Aortic smooth muscle cell (primary cell): ENCODE data around the gene PEX6. TPM values are rescaled to one million over a fixed set of nuclear protein-coding genes. Genes with fewer than 3 reads are reported as not detected.

Experiments
- total RNA-seq: library from RNA; depleted of rRNA; stranded (reverse); fragments of >200 nt; gene quantifications from 2 replicates; pipeline ENCODE4 v1.2.3, GENCODE V29; 2014

PEX6 gene
- total RNA-seq: 24.0 and 35.3 TPM in 2 replicates

DNA sequence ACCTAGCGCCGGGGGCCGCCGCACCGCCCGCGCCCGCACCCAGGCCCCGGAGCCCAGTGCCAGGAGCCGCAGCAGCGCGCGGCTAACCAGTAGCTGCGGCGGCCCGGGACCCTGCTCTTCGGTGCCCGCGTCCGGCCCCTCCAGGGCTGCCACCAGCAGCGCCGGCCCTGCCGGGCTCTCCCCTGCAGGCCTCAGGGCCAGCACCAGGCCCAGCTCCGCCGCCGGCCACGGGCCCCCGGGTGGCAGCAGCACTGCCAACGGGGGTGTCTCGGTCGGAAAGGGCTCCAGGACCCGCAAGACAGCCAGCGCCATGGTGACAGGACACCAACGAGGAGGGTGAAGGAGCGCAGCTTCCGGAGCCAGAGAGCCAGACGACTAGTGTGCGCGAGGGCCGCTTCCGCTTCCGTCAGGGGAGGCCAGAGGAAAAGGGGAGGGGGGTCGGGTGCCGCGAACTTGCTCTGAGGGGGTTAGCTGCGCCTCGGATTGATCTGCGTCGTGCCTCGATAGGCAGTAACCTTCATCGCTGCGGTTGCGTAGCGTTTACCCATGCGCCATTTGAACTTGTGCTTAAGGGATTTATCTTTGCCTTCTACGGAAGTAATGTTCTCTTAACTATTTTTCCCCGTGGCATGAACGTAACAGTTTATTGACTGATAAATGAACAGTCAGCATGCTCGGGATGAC, at the start of gene PEX6:
Gene PEX6, minus strand, starts transcription at position 343 of the 684 bp plus-strand sequence. Its CDS starts 31 bp downstream, at position 312.

DNA sequence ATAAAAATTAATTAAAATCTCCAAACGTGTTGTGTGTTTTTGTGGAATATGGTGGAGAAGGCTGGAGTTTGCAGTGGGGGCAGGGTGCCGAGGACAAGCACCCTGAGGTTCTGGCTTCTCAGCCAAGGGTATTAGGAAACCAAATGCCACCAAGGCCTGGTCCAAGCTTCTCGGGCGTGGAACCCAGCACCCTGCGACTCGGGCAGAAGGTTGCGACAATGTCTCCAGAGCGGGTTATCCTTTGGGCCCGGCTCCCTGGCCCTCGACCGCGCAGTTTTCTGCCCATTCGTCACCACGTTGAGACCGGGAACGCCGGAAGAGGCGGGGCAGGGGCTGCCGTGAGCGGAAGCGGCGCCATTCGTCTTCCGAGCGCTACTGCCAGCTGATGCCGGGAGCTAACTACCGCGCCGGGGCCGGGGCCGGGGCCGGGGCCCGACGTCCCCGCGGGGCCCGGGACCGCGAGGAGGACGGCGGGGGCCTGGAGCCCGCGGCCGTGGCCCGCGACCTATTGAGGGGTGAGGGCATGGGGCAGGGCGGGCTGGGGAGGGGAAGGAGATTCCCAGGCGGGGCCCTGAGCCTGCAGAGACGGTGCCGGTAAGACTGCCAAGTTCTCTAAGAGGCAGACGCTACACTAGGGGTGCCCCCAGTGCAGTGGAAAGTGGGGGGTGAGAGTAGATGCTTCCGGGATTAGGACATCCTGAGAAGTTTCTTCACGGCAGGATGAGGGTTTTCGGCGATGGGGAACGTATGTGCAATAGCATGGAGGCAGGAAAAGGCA, 42.5 kb upstream of the PEX6 start, which contains the start of gene RRP36:
Gene RRP36, plus strand, starts transcription at position 354 of the 778 bp plus-strand sequence. Its CDS starts 32 bp downstream, at position 386.

GRCh38 chr6:43013843-43014433, 35.0 kb upstream of the PEX6 start, which contains the start of the genes KLHDC3 and MEA1:
TSS of gene KLHDC3 (plus strand) at chr6:43014249. CDS start at chr6:43017193, 2,944 bp downstream.
TSS of gene MEA1 (minus strand) at chr6:43013946. CDS start at chr6:43013813, 133 bp downstream.

GRCh38 chr6:42984001-42984923, 5.3 kb upstream of the PEX6 start, which contains the start of gene PPP2R5D:
TSS of gene PPP2R5D (plus strand) at chr6:42984570. CDS start at chr6:42984678, 108 bp downstream.

GRCh38 chr6:42960243-42961019, 18.6 kb downstream of the PEX6 start, which contains the start of gene GNMT:
TSS of gene GNMT (plus strand) at chr6:42960754. CDS start at chr6:42960768, 14 bp downstream.

GRCh38 chr6:42928986-42929820, 49.8 kb downstream of the PEX6 start, which contains the start of gene CNPY3:
TSS of gene CNPY3 (plus strand) at chr6:42929480. CDS start at chr6:42929571, 91 bp downstream.

GRCh38 chr6:42915732-42916131, 63.2 kb downstream of the PEX6 start, which contains the start of gene PTCRA:
TSS of gene PTCRA (plus strand) at chr6:42916053. CDS start at chr6:42916070, 17 bp downstream.

Other genes with a start within 250 kb of the PEX6 start
- gene TBCC, start 233.1 kb downstream of the PEX6 start, total RNA-seq: 38.6 and 40.6 TPM in 2 replicates
- gene BICRAL, start 197.1 kb downstream of the PEX6 start, total RNA-seq: 6.2 and 8.0 TPM in 2 replicates
- 78.2 and 79.4 TPM in 2 replicates for gene RPL7L1, start 99.6 kb downstream of the PEX6 start, total RNA-seq
- gene PTCRA, start 63.1 kb downstream of the PEX6 start, total RNA-seq: 0.12 TPM in 1 of 2 replicates, not detected in the other
- 25.8 and 31.8 TPM in 2 replicates for gene CNPY3, start 49.7 kb downstream of the PEX6 start, total RNA-seq
- gene GNMT, start 18.4 kb downstream of the PEX6 start, total RNA-seq: 0.19 TPM in 1 of 2 replicates, not detected in the other
- gene PPP2R5D, start 5.4 kb upstream of the PEX6 start, total RNA-seq: 37.7 and 40.0 TPM in 2 replicates
- gene MEA1, start 34.8 kb upstream of the PEX6 start, total RNA-seq: 81.7 and 91.8 TPM in 2 replicates
- 78.5 and 82.6 TPM in 2 replicates for gene KLHDC3, start 35.1 kb upstream of the PEX6 start, total RNA-seq
- gene RRP36, start 42.4 kb upstream of the PEX6 start, total RNA-seq: 100.0 and 110 TPM in 2 replicates
- 28.1 and 36.9 TPM in 2 replicates for gene CUL7, start 74.7 kb upstream of the PEX6 start, total RNA-seq
- gene MRPL2, start 80.3 kb upstream of the PEX6 start, total RNA-seq: 15.3 and 16.6 TPM in 2 replicates
- 11.4 and 15.2 TPM in 2 replicates for gene KLC4, start 80.5 kb upstream of the PEX6 start, total RNA-seq
- gene PTK7, start 97.1 kb upstream of the PEX6 start, total RNA-seq: 13.2 and 13.7 TPM in 2 replicates
- gene SRF, start 192.1 kb upstream of the PEX6 start, total RNA-seq: 14.5 and 15.7 TPM in 2 replicates
- gene CUL9, start 203.0 kb upstream of the PEX6 start, total RNA-seq: 21.3 and 23.7 TPM in 2 replicates